ENCODE results near the gene MAPK4.
"Not testable (repeated sequence)": the region's sequence is repeated elsewhere in the genome, so short reads cannot be mapped to it uniquely, and the experiment has no call there.

The MAPK4 gene

DNA sequence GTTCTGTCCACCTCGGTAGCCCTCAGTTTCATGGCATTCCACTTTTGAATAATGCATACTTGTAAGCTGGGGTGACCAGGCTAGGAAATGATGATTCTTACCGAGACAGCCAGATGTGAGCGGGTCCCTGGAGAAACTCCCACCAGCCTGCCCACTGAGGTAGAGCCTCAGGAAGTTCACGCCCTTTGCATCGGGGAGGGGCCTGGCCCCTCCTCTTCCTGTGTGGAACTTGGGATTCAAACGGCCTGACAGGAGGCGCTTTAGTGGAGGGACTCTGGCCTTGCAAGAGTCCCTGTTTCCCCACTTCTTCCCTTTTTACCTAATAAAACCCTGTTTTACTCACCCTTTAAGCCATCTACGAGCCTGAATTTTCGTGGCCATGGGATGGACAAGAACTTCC lies 215.3 kb downstream of the MAPK4 start:
- DNase-seq: no peak
- TF ChIP-seq, protein P1, sequence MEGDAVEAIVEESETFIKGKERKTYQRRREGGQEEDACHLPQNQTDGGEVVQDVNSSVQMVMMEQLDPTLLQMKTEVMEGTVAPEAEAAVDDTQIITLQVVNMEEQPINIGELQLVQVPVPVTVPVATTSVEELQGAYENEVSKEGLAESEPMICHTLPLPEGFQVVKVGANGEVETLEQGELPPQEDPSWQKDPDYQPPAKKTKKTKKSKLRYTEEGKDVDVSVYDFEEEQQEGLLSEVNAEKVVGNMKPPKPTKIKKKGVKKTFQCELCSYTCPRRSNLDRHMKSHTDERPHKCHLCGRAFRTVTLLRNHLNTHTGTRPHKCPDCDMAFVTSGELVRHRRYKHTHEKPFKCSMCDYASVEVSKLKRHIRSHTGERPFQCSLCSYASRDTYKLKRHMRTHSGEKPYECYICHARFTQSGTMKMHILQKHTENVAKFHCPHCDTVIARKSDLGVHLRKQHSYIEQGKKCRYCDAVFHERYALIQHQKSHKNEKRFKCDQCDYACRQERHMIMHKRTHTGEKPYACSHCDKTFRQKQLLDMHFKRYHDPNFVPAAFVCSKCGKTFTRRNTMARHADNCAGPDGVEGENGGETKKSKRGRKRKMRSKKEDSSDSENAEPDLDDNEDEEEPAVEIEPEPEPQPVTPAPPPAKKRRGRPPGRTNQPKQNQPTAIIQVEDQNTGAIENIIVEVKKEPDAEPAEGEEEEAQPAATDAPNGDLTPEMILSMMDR (IDR thresholded peaks at IDR 0.05; ENCODE audit: low read depth, low read length): no peak
- no peak overlapping the region for H3K4me3 ChIP-seq (ENCODE audit: low read depth, low read length)
- H3K27ac ChIP-seq: no peak overlapping the region
- no peaks in the 10 kb centered on the region for H3K27me3 ChIP-seq (ENCODE audit: insufficient read depth, low read depth, severe bottlenecking)
- H3K9me3 ChIP-seq (ENCODE audit: severe bottlenecking): peaks cover 3% of the 10 kb centered on the region
- H3K36me3 ChIP-seq: no peaks in the 10 kb centered on the region

DNA sequence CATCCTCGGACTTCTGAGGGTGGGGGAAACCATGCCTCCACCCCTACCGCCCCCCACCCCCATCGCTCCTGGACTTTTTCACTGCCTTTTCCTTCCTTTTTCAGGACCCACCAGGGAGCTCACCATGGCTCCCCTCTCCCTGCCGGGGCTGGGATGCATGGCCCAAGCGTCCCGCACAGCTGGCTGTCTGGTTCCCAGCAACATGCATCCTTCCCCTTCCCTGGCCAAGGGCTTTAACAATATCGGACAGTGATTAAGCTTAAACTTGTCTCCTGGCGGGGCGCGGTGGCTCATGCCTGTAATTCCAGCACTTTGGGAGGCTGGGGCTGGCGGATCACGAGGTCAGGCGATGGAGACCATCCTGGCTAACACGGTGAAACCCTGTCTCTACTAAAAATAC lies 215.8 kb downstream of the MAPK4 start:
- Histone ChIP-seq H3K36me3 (no peaks in the 10 kb centered on the region), H3K4me3 (ENCODE audit: low read depth, low read length) (no peak overlapping the region), H3K27me3 (ENCODE audit: insufficient read depth, low read depth, severe bottlenecking) (no peaks in the 10 kb centered on the region), H3K27ac (no peak overlapping the region), H3K9me3 (ENCODE audit: severe bottlenecking) (no peaks in the 10 kb centered on the region)
- TF ChIP-seq, protein P1 (IDR thresholded peaks at IDR 0.05; ENCODE audit: low read depth, low read length): no peak
- DNase-seq: no peak

DNA sequence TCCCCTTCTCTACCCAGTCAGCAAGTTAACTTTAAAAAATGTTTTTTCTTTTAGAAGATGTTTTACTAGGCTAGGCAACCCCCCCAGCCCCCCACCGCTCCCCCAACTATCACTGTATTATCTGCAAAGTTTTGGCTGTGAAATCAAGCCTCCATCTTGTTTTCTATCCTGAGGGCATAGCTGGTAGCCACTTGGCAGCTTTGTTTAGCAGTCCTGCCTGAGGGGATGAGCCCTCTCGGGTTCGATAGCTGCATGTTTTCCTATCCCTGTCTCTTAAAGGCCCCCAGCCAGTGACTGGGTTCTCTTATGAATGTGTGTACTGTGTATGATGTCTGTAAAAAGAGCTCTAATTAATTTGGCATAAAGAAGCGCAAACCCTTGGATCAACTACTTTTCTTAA lies 216.5 kb downstream of the MAPK4 start:
- no peaks in the 10 kb centered on the region for H3K27me3 ChIP-seq (ENCODE audit: insufficient read depth, low read depth, severe bottlenecking)
- TF ChIP-seq, protein P1 (IDR thresholded peaks at IDR 0.05; ENCODE audit: low read depth, low read length): no peak
- no peaks in the 10 kb centered on the region for H3K36me3 ChIP-seq
- no peaks in the 10 kb centered on the region for H3K9me3 ChIP-seq (ENCODE audit: severe bottlenecking)
- no peak overlapping the region for H3K4me3 ChIP-seq (ENCODE audit: low read depth, low read length)
- DNase-seq: no peak
- no peak overlapping the region for H3K27ac ChIP-seq

DNA sequence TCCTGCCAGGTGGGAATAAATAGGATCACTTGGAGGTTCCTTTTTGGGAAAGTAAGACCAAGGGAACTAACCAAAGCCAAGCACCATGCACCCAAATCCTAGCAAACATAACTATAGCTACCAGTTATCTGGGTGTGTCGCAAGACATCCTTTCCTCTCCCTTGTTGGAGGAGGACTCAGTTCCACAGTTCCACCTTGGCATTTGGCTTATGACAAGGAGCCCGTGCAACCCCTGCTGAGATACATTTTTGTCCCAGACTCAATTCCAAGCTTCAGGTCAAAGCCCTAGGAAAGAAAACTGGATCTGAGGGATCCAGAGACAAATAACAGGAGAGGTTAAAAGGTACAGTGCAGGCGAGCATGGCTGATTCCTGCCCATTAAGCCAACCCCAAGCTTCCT lies 219.1 kb downstream of the MAPK4 start:
- not testable (repeated sequence) for H3K9me3 ChIP-seq (ENCODE audit: severe bottlenecking); H3K27ac ChIP-seq; H3K27me3 ChIP-seq (ENCODE audit: insufficient read depth, low read depth, severe bottlenecking); DNase-seq; H3K36me3 ChIP-seq; H3K4me3 ChIP-seq (ENCODE audit: low read depth, low read length)
